HCT116 (cell line): Measurements from ENCODE around the gene ASGR1. TPM values are rescaled to one million over a fixed set of nuclear protein-coding genes. Genes with fewer than 3 reads are reported as not detected.

Experiments
- ATAC-seq: fragments of 200-7000 bp; cut with Tn5 transposase; 2 replicates; pipeline ENCODE4 v1.9.1; 2020; ENCODE audit warnings: mild to moderate bottlenecking, moderate library complexity
- BruUV-seq: library from RNA; stranded (reverse); fragments of 400-500 nt; replicated peaks from 2 replicates; lab custom pipeline; 2021; lab: Mats Ljungman, UMichigan
- CTCF ChIA-PET: fragments of 300-600 bp; sonication (Branson Sonifier 250); formaldehyde crosslinking; loops from one replicate; lab custom pipeline; 2021; ENCODE audit warnings: antibody characterized with exemption; lab: Charles Lee
- POLR2A ChIA-PET: fragments of 300-600, 350-600 bp; sonication (Branson Sonifier 250); formaldehyde crosslinking; loops from one replicate; lab custom pipeline; 2021; ENCODE audit warnings: antibody characterized with exemption; lab: Charles Lee
- RAD21 ChIA-PET, 2 experiments: fragments of 300-600 bp; sonication (Branson Sonifier 250); formaldehyde crosslinking; loops; one replicate each; lab custom pipeline; 2023; ENCODE audit warnings: low total read pairs in 2 of 2; ENCODE audit not compliant: uncharacterized antibody in 2 of 2, unreplicated experiment in 2 of 2, low non-redundant PET in 1 of 2; lab: Charles Lee
- DNase-seq: peaks from one replicate; pipeline ENCODE4 v3.0.0-alpha.2; 2010; ENCODE audit warnings: low read depth, low spot score
- H2AFZ ChIP-seq: fragments of 200-600 bp; shearing (Covaris generic), sonication (generic); 2 replicates; pipeline ENCODE4 v1.6.1; 2017; ENCODE audit warnings: low read depth, mixed run types, mixed read lengths, antibody characterized with exemption, low read length; ENCODE audit not compliant: poor library complexity, severe bottlenecking
- H3K27ac ChIP-seq: 2 replicates; pipeline ENCODE4 v1.5.1; 2012; ENCODE audit warnings: low read depth, low read length
- H3K27me3 ChIP-seq: fragments of 200-600 bp; sonication (generic); 2 replicates; pipeline ENCODE4 v1.6.1; 2016; ENCODE audit warnings: mixed run types, low read length, mixed read lengths; ENCODE audit not compliant: insufficient read depth
- H3K36me3 ChIP-seq, 2 experiments: fragments of 200-500 bp in 1 of 2; fragments of 200-600 bp in 1 of 2; sonication (Bioruptor generic) in 1 of 2; sonication (generic) in 1 of 2; 2 replicates each; pipeline versions ENCODE4 v1.5.1 to v1.6.1; 2014 to 2016; ENCODE audit warnings: low read length in 2 of 2, inconsistent platforms in 1 of 2, mixed read lengths in 1 of 2, mixed run types in 1 of 2; ENCODE audit not compliant: insufficient read depth in 2 of 2, control insufficient read depth in 1 of 2
- H3K4me1 ChIP-seq, 2 experiments: fragments of 200-600 bp in 1 of 2; sonication (generic) in 1 of 2; 2 replicates each; pipeline versions ENCODE4 v1.5.1 to v1.6.1; 2012 to 2017; ENCODE audit warnings: low read length in 2 of 2, inconsistent platforms in 1 of 2, mild to moderate bottlenecking in 1 of 2, mixed read lengths in 1 of 2, mixed run types in 1 of 2, moderate library complexity in 1 of 2; ENCODE audit not compliant: insufficient read depth in 2 of 2, control insufficient read depth in 1 of 2
- H3K4me2 ChIP-seq: fragments of 200-600 bp; sonication (generic); 2 replicates; pipeline ENCODE4 v1.6.1; 2017; ENCODE audit warnings: mixed run types, low read length, mixed read lengths
- H3K4me3 ChIP-seq, 2 experiments: fragments of 200-600 bp in 1 of 2; sonication (generic) in 1 of 2; replicated peaks in 1 of 2; 2 replicates each; pipeline ENCODE4 v1.5.1; 2011 to 2016; ENCODE audit warnings: low read length in 2 of 2, control low read depth in 1 of 2, low read depth in 1 of 2, mild to moderate bottlenecking in 1 of 2, mixed read lengths in 1 of 2, mixed run types in 1 of 2
- H3K79me2 ChIP-seq: fragments of 200-600 bp; sonication (generic); 2 replicates; pipeline ENCODE4 v1.6.1; 2017; ENCODE audit warnings: mild to moderate bottlenecking, mixed run types, low read length, moderate library complexity, mixed read lengths; ENCODE audit not compliant: insufficient read depth
- H3K9ac ChIP-seq: fragments of 200-600 bp; sonication (generic); 2 replicates; pipeline ENCODE4 v1.6.1; 2016; ENCODE audit warnings: low read length, mixed read lengths
- H3K9me2 ChIP-seq: fragments of 200-600 bp; sonication (generic), shearing (Covaris generic); 2 replicates; pipeline ENCODE4 v1.6.1; 2017; ENCODE audit warnings: mixed run types, mild to moderate bottlenecking, moderate library complexity; ENCODE audit not compliant: insufficient read depth
- H3K9me3 ChIP-seq, 2 experiments: fragments of 200-500 bp in 1 of 2; fragments of 200-600 bp in 1 of 2; sonication (Bioruptor generic) in 1 of 2; sonication (generic) in 1 of 2; 2 replicates each; pipeline ENCODE4 v1.6.1; 2014 to 2017; ENCODE audit warnings: low read length in 2 of 2, mixed read lengths in 2 of 2, inconsistent platforms in 1 of 2, low read depth in 1 of 2, mild to moderate bottlenecking in 1 of 2, mixed run types in 1 of 2, moderate library complexity in 1 of 2; ENCODE audit not compliant: control insufficient read depth in 1 of 2, insufficient read depth in 1 of 2
- H4K20me1 ChIP-seq: fragments of 200-600 bp; sonication (generic), shearing (Covaris generic); 2 replicates; pipeline ENCODE4 v1.6.1; 2017; ENCODE audit warnings: mixed run types, mild to moderate bottlenecking, moderate library complexity; ENCODE audit not compliant: insufficient read depth
- CBX3 ChIP-seq: IDR thresholded peaks from 2 replicates; pipeline ENCODE4 v1.6.1; 2012; ENCODE audit warnings: low read depth
- CEBPB ChIP-seq: IDR thresholded peaks from 2 replicates; pipeline ENCODE4 v1.6.1; 2012; ENCODE audit warnings: low read depth
- CTCF ChIP-seq, 3 experiments: fragments of 200-600 bp in 1 of 3; sonication (generic) in 1 of 3; IDR thresholded peaks in 2 of 3; conservative IDR thresholded peaks in 1 of 3; 2 replicates each; pipeline ENCODE4 v1.5.1; 2012 to 2017; ENCODE audit warnings: low read depth in 2 of 3, low read length in 2 of 3, antibody characterized with exemption in 1 of 3, borderline replicate concordance in 1 of 3, control low read depth in 1 of 3, mild to moderate bottlenecking in 1 of 3, mixed read lengths in 1 of 3, mixed run types in 1 of 3, moderate library complexity in 1 of 3; ENCODE audit not compliant: insufficient read depth in 1 of 3
- ELF1 ChIP-seq: IDR thresholded peaks from 2 replicates; pipeline ENCODE4 v1.6.1; 2012; ENCODE audit warnings: low read depth, borderline replicate concordance
- FOSL1 ChIP-seq: IDR thresholded peaks from 2 replicates; pipeline ENCODE4 v1.6.1; 2012; ENCODE audit warnings: low read depth
- JUND ChIP-seq: IDR thresholded peaks from 2 replicates; pipeline ENCODE4 v1.6.1; 2012
- POLR2A ChIP-seq: IDR thresholded peaks from 2 replicates; pipeline ENCODE4 v1.7.0; 2011; ENCODE audit warnings: borderline replicate concordance; ENCODE audit not compliant: insufficient read depth, insufficient read length; ENCODE audit errors: extremely low read depth
- POLR2AphosphoS5 ChIP-seq: IDR thresholded peaks from 2 replicates; pipeline ENCODE4 v1.6.1; 2011; ENCODE audit warnings: mild to moderate bottlenecking, low read depth, low read length, moderate library complexity
- RAD21 ChIP-seq: IDR thresholded peaks from 2 replicates; pipeline ENCODE4 v1.6.1; 2012; ENCODE audit warnings: low read depth, mild to moderate bottlenecking
- REST ChIP-seq: IDR thresholded peaks from 2 replicates; pipeline ENCODE4 v1.6.1; 2012; ENCODE audit warnings: low read depth
- SIN3A ChIP-seq: IDR thresholded peaks from 2 replicates; pipeline ENCODE4 v1.6.1; 2012; ENCODE audit warnings: low read depth
- SP1 ChIP-seq: IDR thresholded peaks from 2 replicates; pipeline ENCODE4 v1.6.1; 2012; ENCODE audit warnings: low read depth
- SRF ChIP-seq: IDR thresholded peaks from 2 replicates; pipeline ENCODE4 v1.6.1; 2012; ENCODE audit warnings: low read depth
- TCF7L2 ChIP-seq: IDR thresholded peaks from 2 replicates; pipeline ENCODE4 v1.7.0; 2011; ENCODE audit warnings: borderline replicate concordance, inconsistent platforms; ENCODE audit not compliant: insufficient read depth, insufficient read length; ENCODE audit errors: extremely low read depth
- YY1 ChIP-seq: IDR thresholded peaks from 2 replicates; pipeline ENCODE4 v1.6.1; 2011; ENCODE audit warnings: low read length, low read depth, moderate library complexity, mild to moderate bottlenecking; ENCODE audit not compliant: insufficient replicate concordance; ENCODE audit errors: extremely low read depth
- ZBTB33 ChIP-seq: IDR thresholded peaks from 2 replicates; pipeline ENCODE4 v1.6.1; 2011; ENCODE audit warnings: mild to moderate bottlenecking, low read length, moderate library complexity; ENCODE audit not compliant: insufficient replicate concordance; ENCODE audit errors: extremely low read depth
- intact Hi-C: fragments of 100-400 bp; cut with micrococcal nuclease; formaldehyde crosslinking; loops from 2 replicates; pipeline ENCODE4 v1.10.0; 2022
- total RNA-seq: library from RNA; stranded (reverse); gene quantifications from one replicate; pipeline ENCODE4 v1.2.1, GENCODE V29; 2021; ENCODE audit not compliant: unreplicated experiment
- TF ChIP-seq, protein P1 (sequence below): IDR thresholded peaks from 2 replicates; pipeline ENCODE4 v1.6.1; 2012

ASGR1 gene
- total RNA-seq, 1 experiment from 2014 or later = 1.2 TPM

GRCh38 chr17:7216242-7217112, 37.3 kb upstream of the ASGR1 start:
- DNase-seq = no peak
- TSS peak; percentile 19 for BruUV-seq
- Histone ChIP-seq H3K9me2 (no peaks in the 10 kb centered on the region), H3K36me3 (peaks cover under 1 to 5% of the 10 kb centered on the region in 2 experiments; a peak in 3 of 4 replicates), H2AFZ (no peak overlapping the region), H3K27ac (no peak overlapping the region), H4K20me1 (no peaks in the 10 kb centered on the region), H3K4me1 (peaks cover 14 to 68% of the 10 kb centered on the region in 2 experiments; a peak in 3 of 4 replicates), H3K9me3 (no peaks in the 10 kb centered on the region), H3K9ac (peak overlapping the region; percentile 18), H3K79me2 (peaks cover 17% of the 10 kb centered on the region), H3K4me2 (peak overlapping the region; percentile 64), H3K27me3 (no peaks in the 10 kb centered on the region), H3K4me3 (peak overlapping the region; percentile 41 to 50)
- ChIA-PET CTCF (interaction anchor here (2.7 kb wide), 1 partner anchor 171 kb away, joined by 19 read pairs; no protein-coding TSS in a partner anchor), POLR2A (interaction anchor here (0.6 kb wide), 1 partner anchor 15 kb away, joined by 3 read pairs; no protein-coding TSS in a partner anchor), RAD21 (no interaction called here)
- TF ChIP-seq CTCF (IDR thresholded peaks at IDR 0.05 in 2 of 3, conservative IDR thresholded peaks at IDR 0.05 in 1 of 3; ENCODE audit: borderline replicate concordance in 1 of 3, insufficient read depth in 1 of 3, low read depth in 2 of 3, low read length in 2 of 3) (no peak), POLR2AphosphoS5 (no peak), TCF7L2 (no peak), ELF1 (no peak), SP1 (no peak), RAD21 (no peak), SIN3A (no peak), POLR2A (no peak), FOSL1 (no peak), SRF (no peak), REST (no peak), JUND (no peak), YY1 (no peak), CBX3 (no peak), ZBTB33 (no peak), CEBPB (no peak)
- TF ChIP-seq, protein P1, sequence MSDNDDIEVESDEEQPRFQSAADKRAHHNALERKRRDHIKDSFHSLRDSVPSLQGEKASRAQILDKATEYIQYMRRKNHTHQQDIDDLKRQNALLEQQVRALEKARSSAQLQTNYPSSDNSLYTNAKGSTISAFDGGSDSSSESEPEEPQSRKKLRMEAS = no peak
- intact Hi-C loops = no loop called here
- ATAC-seq = no peak
